ENCODE measurements around the gene PSME1. TPM values are rescaled to one million over a fixed set of nuclear protein-coding genes. Genes with fewer than 3 reads are reported as not detected.

PSME1 gene
- total RNA-seq, 1 donor from 2014 or later, result 32.7 TPM

- H3K36me3 Mint-ChIP-seq, result peaks cover 10% of the 10 kb centered on the region
These were observed 11.2 kb downstream of the PSME1 start, which contains the start of gene RNF31 for GRCh38 chr14:24146978-24147760. Gene RNF31 (plus strand): TSS chr14:24147498. CDS start chr14:24147699, 201 bp downstream.

GRCh38 chr14:24147761-24148428 lies 11.9 kb downstream of the PSME1 start:
- peak overlapping the region; percentile 50 for H3K27ac Mint-ChIP-seq
- no peaks in the 10 kb centered on the region for H3K9me3 Mint-ChIP-seq
- Histone ChIP-seq H3K79me2 (ENCODE audit: low read depth) (peaks cover 33% of the 10 kb centered on the region), H3K27me3 (no peaks in the 10 kb centered on the region), H3K27ac (no peak overlapping the region), H3K4me3 (peak overlapping the region; percentile 90), H3K4me1 (peaks cover 10% of the 10 kb centered on the region), H3F3A (ENCODE audit: low read depth) (peaks cover 4% of the 10 kb centered on the region), H2AFZ (replicated peaks) (peak overlapping the region; percentile 81), H4K20me1 (ENCODE audit: low read depth) (peaks cover 15% of the 10 kb centered on the region), H3K9ac (peak overlapping the region; percentile 88), H3K36me3 (no peaks in the 10 kb centered on the region), H3K9me3 (ENCODE audit: low read depth) (no peaks in the 10 kb centered on the region), H3K4me2 (peak overlapping the region; percentile 100)
- H3K36me3 Mint-ChIP-seq, result peaks cover 10% of the 10 kb centered on the region
- H3K27me3 Mint-ChIP-seq (ENCODE audit: insufficient read depth, low read depth), result no peaks in the 10 kb centered on the region
- H3K4me1 Mint-ChIP-seq, result peaks cover 19% of the 10 kb centered on the region
- TF ChIP-seq EZH2phosphoT487 (IDR thresholded peaks at IDR 0.05) (no peak), CTCF (IDR thresholded peaks at IDR 0.05) (no peak), EZH2 (IDR thresholded peaks at IDR 0.05) (no peak)
- H3K4me3 Mint-ChIP-seq, result peak overlapping the region; percentile 99
- DNase-seq (ENCODE audit: low spot score), result no peak

More at GRCh38 chr14:24146978-24147760, 11.2 kb downstream of the PSME1 start, which contains the start of gene RNF31:
- H3K4me1 ChIP-seq, result peaks cover 10% of the 10 kb centered on the region
- H3K4me2 ChIP-seq, result peak within 1 kb of the TSS; percentile 100
- H3K27me3 Mint-ChIP-seq (ENCODE audit: insufficient read depth, low read depth), result no peaks in the 10 kb centered on the region
- peak; percentile 99 for DNase-seq (ENCODE audit: low spot score)
- H3K4me3 Mint-ChIP-seq, result peak within 1 kb of the TSS; percentile 99
- H3K4me1 Mint-ChIP-seq, result peaks cover 23% of the 10 kb centered on the region
- H3K79me2 ChIP-seq (ENCODE audit: low read depth), result peaks cover 33% of the 10 kb centered on the region
- H3K9me3 Mint-ChIP-seq, result no peaks in the 10 kb centered on the region
- no peaks in the 10 kb centered on the region for H3K27me3 ChIP-seq
- H4K20me1 ChIP-seq (ENCODE audit: low read depth), result peaks cover 15% of the 10 kb centered on the region
- TF ChIP-seq CTCF (IDR thresholded peaks at IDR 0.05) (no peak), EZH2 (IDR thresholded peaks at IDR 0.05) (no peak), EZH2phosphoT487 (IDR thresholded peaks at IDR 0.05) (no peak)
- peaks cover 11% of the 10 kb centered on the region for H3F3A ChIP-seq (ENCODE audit: low read depth)
- H2AFZ ChIP-seq (replicated peaks), result peak within 1 kb of the TSS; percentile 81
- no peaks in the 10 kb centered on the region for H3K9me3 ChIP-seq (ENCODE audit: low read depth)
- no peaks in the 10 kb centered on the region for H3K36me3 ChIP-seq
- H3K27ac Mint-ChIP-seq, result peak within 1 kb of the TSS; percentile 91
- H3K9ac ChIP-seq, result peak within 1 kb of the TSS; percentile 88
- peak within 1 kb of the TSS; percentile 61 for H3K27ac ChIP-seq
- H3K4me3 ChIP-seq, result peak within 1 kb of the TSS; percentile 90

- Histone ChIP-seq H3K9ac (no peak overlapping the region), H3K9me3 (ENCODE audit: low read depth) (no peaks in the 10 kb centered on the region), H3K4me3 (no peak overlapping the region), H3K36me3 (peaks cover under 1% of the 10 kb centered on the region), H4K20me1 (ENCODE audit: low read depth) (peaks cover 15% of the 10 kb centered on the region), H3K27ac (no peak overlapping the region), H3F3A (ENCODE audit: low read depth) (peaks cover 4% of the 10 kb centered on the region), H3K4me2 (no peak overlapping the region), H3K79me2 (ENCODE audit: low read depth) (peaks cover 33% of the 10 kb centered on the region), H3K4me1 (peaks cover 10% of the 10 kb centered on the region), H3K27me3 (no peaks in the 10 kb centered on the region), H2AFZ (replicated peaks) (no peak overlapping the region)
- Mint-ChIP-seq H3K9me3 (no peaks in the 10 kb centered on the region), H3K36me3 (peaks cover 8% of the 10 kb centered on the region), H3K27me3 (ENCODE audit: insufficient read depth, low read depth) (no peaks in the 10 kb centered on the region), H3K4me3 (peak overlapping the region; percentile 99), H3K27ac (no peak overlapping the region), H3K4me1 (peaks cover 19% of the 10 kb centered on the region)
- no peak for DNase-seq (ENCODE audit: low spot score)
- TF ChIP-seq EZH2 (IDR thresholded peaks at IDR 0.05) (no peak), EZH2phosphoT487 (IDR thresholded peaks at IDR 0.05) (no peak), CTCF (IDR thresholded peaks at IDR 0.05) (no peak)
These were observed 13.4 kb downstream of the PSME1 start for GRCh38 chr14:24149302-24149969.
